Pons (tissue), 1 donor: Measurements from ENCODE around the gene OR4F6.

ENCODE experiments used
- DNase-seq: peaks from one replicate; pipeline ENCODE4 v3.0.0-alpha.2; 2016; ENCODE audit warnings: low spot score

Gene OR4F6

GRCh38 chr15:101804941-101805340, 1.6 kb downstream of the OR4F6 start:
- DNase-seq = no peak

DNA sequence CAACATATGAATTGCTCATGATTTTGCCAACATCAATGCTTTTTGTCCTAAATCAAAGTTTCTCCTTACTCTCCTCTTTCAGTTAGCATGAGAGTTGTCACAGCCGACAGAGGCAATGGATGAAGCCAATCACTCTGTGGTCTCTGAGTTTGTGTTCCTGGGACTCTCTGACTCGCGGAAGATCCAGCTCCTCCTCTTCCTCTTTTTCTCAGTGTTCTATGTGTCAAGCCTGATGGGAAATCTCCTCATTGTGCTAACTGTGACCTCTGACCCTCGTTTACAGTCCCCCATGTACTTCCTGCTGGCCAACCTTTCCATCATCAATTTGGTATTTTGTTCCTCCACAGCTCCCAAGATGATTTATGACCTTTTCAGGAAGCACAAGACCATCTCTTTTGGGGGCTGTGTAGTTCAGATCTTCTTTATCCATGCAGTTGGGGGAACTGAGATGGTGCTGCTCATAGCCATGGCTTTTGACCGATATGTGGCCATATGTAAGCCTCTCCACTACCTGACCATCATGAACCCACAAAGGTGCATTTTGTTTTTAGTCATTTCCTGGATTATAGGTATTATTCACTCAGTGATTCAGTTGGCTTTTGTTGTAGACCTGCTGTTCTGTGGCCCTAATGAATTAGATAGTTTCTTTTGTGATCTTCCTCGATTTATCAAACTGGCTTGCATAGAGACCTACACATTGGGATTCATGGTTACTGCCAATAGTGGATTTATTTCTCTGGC, 2.5 kb downstream of the OR4F6 start:
- DNase-seq = no peak

DNA sequence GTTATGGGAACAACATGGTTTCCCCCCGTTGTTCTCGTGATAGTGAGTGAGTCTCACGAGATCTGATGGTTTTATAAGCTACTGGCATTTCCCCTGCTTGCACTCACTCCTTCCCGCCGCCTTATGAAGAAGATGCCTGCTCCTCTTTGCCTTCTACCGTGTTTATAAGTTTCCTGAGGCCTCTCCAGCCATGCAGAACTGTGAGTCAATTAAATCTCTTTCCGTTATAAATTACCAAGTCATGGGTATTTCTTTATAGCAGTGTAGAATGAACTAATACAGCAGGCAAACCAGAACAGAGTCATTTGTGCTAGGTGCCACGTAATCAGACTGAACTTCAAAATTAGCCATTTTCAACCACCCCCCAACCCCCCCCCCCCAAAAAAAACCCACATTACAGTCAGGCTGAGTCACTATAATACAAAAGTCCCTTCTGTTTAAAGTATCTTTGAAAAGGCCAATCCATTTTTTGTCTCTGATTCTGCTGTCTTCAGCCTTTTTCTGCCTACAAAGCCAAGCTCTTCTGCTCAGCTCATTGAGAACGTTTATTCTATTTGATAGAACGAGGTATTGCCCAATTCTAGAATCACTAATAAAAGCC, 4.1 kb downstream of the OR4F6 start:
- no peak for DNase-seq

GRCh38 chr15:101808201-101808600, 4.9 kb downstream of the OR4F6 start:
- no peak for DNase-seq

DNA sequence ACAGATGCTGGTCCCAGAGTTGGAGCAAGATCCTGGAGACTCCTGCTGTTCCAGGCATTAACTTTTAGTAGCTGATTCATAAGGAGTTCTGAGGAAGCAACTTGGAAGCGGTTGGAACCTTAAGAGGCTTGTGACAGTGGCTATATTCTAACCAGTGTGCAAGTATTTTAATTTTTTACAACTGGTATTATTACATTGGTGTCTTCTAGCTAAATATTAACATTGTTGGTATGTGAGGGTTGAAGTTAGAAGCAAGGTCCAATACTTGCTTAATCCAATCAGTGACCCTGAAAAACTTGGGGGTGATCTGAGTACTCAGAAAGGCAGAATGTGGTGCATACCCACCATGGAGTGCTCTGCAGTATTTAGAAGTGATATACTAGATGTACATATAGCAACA, 7.1 kb downstream of the OR4F6 start:
- no peak for DNase-seq

DNA sequence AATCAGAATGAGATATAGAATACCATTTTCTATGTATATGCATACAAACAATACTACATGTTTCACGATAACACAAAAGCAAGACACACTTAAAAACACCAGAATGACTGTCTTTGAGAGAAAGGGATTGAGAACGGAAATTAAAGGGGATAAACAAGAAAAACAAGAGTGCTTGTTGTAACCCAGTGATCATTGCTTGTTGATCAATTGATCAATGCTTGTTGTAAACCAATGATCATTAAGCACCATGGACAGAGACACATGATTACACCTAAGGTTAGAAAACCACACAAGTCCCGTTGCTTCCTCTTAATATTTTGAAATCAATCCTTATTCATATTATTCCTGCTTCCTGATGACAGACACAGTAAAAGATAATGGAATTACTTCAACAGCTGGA, 7.6 kb downstream of the OR4F6 start:
- DNase-seq = no peak

GRCh38 chr15:101811902-101812301, 8.6 kb downstream of the OR4F6 start, which contains the start of gene OR4F15:
TSS of gene OR4F15 (plus strand) at chr15:101812202. CDS start at chr15:101818187, 5,985 bp downstream.
- DNase-seq = no peak

DNA sequence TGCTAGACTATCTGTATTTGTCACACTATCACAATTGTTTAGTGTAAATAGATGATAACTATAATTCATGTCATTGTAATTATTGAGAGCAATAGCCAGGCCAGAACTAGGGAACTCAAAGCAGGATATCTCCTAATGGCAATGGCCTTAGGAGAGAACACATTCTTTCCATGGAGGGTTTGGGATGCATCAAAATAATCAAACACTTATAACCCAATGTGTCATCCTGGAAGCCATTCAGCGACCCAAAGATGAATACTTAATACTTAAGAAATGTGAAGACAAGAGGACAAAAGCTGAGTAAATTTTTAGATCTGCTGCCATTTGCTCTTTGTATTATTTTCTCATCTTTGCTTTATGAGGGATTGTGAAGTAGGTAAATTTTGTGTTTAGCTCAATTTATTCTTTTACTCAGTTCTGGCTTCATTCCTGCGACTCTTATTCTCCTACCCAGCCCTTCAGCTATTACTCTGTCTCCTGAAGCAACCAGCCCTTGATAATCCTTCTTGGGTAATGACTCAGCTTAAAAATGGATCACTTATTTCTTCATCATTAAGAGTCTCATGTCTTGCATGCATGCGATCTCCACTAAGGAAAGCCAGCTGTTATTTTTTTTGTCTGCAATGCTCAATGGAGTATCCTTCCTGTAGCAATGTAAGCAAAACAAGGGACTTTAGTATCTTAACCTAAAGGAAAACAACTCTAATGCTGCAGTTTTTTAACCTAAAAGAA, 10.7 kb downstream of the OR4F6 start:
- no peak for DNase-seq

DNA sequence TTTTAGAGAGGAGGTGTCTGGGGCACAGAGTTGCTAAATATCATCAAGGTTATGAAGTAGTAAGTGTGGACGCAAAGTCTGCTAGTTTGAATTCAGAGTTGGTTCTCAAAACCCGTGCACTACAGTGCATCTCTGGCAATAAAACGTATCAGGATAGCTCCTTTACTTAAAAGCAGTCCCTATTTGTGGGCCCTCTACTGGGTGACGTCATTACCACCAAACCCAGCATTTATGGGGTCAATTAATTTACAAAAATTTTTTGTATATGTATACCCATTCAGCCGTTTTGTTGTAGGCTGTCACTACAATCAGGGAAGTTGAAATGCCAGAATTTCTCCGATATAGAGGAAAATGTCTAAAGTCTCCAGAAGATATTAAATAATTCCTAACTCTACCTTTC, 17.5 kb downstream of the OR4F6 start:
- no peak for DNase-seq

DNA sequence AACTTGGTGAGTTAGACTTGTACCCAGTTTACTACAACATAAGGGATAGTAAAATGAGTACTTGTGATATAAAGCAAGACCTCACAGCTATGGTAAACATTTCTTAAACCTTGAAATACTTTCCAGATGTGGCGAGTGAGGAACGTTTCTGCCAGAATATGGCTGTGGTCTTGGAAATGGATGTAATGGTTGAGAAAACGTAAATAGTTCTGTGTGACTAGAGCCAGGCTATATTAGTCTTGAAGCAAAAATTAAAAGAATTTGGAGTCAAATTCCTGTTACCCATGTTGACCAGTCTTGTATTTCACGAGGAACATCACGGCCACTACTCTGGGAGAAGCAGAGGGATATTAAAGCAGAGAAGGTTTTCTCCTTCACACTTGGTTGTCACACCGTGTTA, 23.9 kb downstream of the OR4F6 start:
- DNase-seq = no peak

DNA sequence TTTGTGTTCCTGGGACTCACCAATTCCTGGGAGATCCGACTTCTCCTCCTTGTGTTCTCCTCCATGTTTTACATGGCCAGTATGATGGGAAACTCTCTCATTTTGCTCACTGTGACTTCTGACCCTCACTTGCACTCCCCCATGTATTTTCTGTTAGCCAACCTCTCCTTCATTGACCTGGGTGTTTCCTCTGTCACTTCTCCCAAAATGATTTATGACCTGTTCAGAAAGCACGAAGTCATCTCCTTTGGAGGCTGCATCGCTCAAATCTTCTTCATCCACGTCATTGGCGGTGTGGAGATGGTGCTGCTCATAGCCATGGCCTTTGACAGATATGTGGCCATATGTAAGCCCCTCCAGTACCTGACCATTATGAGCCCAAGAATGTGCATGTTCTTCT, 25.5 kb downstream of the OR4F6 start:
- no peak for DNase-seq

DNA sequence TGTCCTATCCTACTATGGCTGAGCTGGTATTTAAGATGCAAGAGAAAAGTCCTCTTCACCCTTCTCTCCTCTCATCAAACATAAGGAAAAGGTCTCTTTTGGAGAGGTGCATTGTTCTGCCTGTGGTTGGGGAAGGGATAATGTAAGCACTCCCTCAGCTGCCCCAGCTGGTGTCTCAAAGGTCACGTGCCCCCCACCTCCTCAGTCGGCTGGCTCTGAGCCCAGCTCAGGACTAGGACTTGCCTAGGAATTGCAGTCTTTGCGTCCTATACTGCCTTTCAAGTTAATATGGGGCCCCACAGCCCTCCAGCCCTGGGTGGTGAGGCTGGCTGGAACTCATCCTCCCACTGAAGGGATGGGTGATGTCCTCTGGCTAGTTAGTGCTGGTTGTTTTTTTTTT, 38.3 kb downstream of the OR4F6 start:
- DNase-seq = no peak

GRCh38 chr15:101844916-101845315, 41.6 kb downstream of the OR4F6 start:
- peak; percentile 0 for DNase-seq

DNA sequence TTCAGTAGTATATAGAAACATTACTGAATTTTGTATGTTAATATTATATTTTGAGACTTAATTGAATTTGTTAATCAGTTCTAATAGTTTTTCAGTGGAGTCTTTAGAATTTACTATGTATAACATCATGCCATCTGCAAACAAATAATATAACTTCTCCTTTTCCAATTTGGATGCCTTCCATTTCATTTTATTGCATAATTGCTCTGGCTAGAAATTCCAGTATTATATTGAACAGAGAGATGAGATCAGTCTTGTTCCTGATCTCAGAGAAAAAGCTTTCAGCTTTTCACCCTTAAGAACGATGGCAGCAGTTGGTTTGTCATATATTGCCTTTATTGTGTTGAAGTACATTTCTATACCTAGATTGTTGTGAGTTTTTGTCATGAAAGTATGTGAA, 49.0 kb downstream of the OR4F6 start:
- DNase-seq = no peak
